ENCODE measurements around the gene DMRTC1. TPM values are rescaled to one million over a fixed set of nuclear protein-coding genes. Genes with fewer than 3 reads are reported as not detected.
"Not testable (repeated sequence)": the region's sequence is repeated elsewhere in the genome, so short reads cannot be mapped to it uniquely, and the experiment has no call there.

The DMRTC1 gene
- total and polyA plus RNA-seq, 5 donors from 2014 or later: 0.21 to 0.26 TPM; not detected in 3

- H3K27ac ChIP-seq (ENCODE audit: insufficient read depth, low read length, poor library complexity, severe bottlenecking); H3K27ac Mint-ChIP-seq; H3K9me3 Mint-ChIP-seq; H3K4me1 Mint-ChIP-seq; H3K36me3 ChIP-seq (ENCODE audit: control insufficient read depth, insufficient read depth, low read length); H3K4me1 ChIP-seq (ENCODE audit: control insufficient read depth, insufficient read depth, low read length, poor library complexity, severe bottlenecking); H3K36me3 Mint-ChIP-seq; ATAC-seq (ENCODE audit: low read depth in 2 of 2); H3K9me3 ChIP-seq (ENCODE audit: control insufficient read depth in 2 of 2, low read length in 2 of 2); DNase-seq; H3K27me3 Mint-ChIP-seq; H3K27me3 ChIP-seq (ENCODE audit: control insufficient read depth, insufficient read depth, low read length); H3K4me3 Mint-ChIP-seq; H3K4me3 ChIP-seq (ENCODE audit: low read depth, low read length): not testable (repeated sequence)
These were observed 112.9 kb downstream of the DMRTC1 start for GRCh38 chrX:72830701-72831100.

Other genes starting within 250 kb of the DMRTC1 start
- gene PHKA1, start 229.5 kb downstream of the DMRTC1 start, total RNA-seq: 0.30 TPM
- under 1 TPM in 1 of 4 donors, not detected in 3; 0.08 TPM for gene PHKA1, start 229.5 kb downstream of the DMRTC1 start, polyA plus RNA-seq
- 1.3 TPM for gene DMRTC1B, start 166.9 kb downstream of the DMRTC1 start, total RNA-seq
- gene DMRTC1B, start 166.9 kb downstream of the DMRTC1 start, polyA plus RNA-seq: 1 to 10 TPM in 1 of 4 donors, under 1 TPM in 3; 0.31 to 1.7 (median 0.47) TPM
- gene FAM236B, start 161.2 kb downstream of the DMRTC1 start, total RNA-seq: not detected
- not detected for gene FAM236B, start 161.2 kb downstream of the DMRTC1 start, polyA plus RNA-seq
- not detected for gene FAM236D, start 135.6 kb downstream of the DMRTC1 start, total RNA-seq
- not detected for gene FAM236D, start 135.6 kb downstream of the DMRTC1 start, polyA plus RNA-seq
- not detected for gene FAM236C, start 31.2 kb downstream of the DMRTC1 start, total RNA-seq
- not detected for gene FAM236C, start 31.2 kb downstream of the DMRTC1 start, polyA plus RNA-seq
- not detected for gene FAM236A, start 5.6 kb downstream of the DMRTC1 start, total RNA-seq
- not detected for gene FAM236A, start 5.6 kb downstream of the DMRTC1 start, polyA plus RNA-seq
- gene PABPC1L2B, start 59.1 kb upstream of the DMRTC1 start, total RNA-seq: not detected
- not detected for gene PABPC1L2B, start 59.1 kb upstream of the DMRTC1 start, polyA plus RNA-seq
- gene PABPC1L2A, start 135.7 kb upstream of the DMRTC1 start, total RNA-seq: not detected
- not detected for gene PABPC1L2A, start 135.7 kb upstream of the DMRTC1 start, polyA plus RNA-seq

Data from CD4-positive, CD25-positive, alpha-beta regulatory T cell (primary cell).